ENCODE data around the gene VCAM1. TPM values are rescaled to one million over a fixed set of nuclear protein-coding genes. Genes with fewer than 3 reads are reported as not detected.

VCAM1 gene
- total RNA-seq, result under 1 TPM; under 0.01 TPM

DNA sequence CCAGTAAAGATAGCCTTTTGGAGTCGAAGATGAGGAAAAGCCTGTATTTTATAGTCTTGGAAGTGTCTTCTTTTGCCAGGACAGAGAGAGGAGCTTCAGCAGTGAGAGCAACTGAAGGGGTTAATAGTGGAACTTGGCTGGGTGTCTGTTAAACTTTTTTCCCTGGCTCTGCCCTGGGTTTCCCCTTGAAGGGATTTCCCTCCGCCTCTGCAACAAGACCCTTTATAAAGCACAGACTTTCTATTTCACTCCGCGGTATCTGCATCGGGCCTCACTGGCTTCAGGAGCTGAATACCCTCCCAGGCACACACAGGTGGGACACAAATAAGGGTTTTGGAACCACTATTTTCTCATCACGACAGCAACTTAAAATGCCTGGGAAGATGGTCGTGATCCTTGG is at the start of gene VCAM1:
Gene VCAM1, plus strand, starts transcription at position 253 of the 400 bp plus-strand sequence. Its CDS starts 119 bp downstream, at position 372.

Other genes with a start within 250 kb of the VCAM1 start
- not detected for gene GPR88, start 181.6 kb upstream of the VCAM1 start, total RNA-seq
- 10 to 100 TPM; 25.1 to 33.3 TPM for gene EXTL2, start 175.1 kb downstream of the VCAM1 start, total RNA-seq
- 10 to 100 TPM; 45.1 to 56.3 TPM for gene SLC30A7, start 176.3 kb downstream of the VCAM1 start, total RNA-seq